Measurements from ENCODE around the gene TRAP1. TPM values are rescaled to one million over a fixed set of nuclear protein-coding genes. Genes with fewer than 3 reads are reported as not detected.
"Not testable (repeated sequence)": the region's sequence is repeated elsewhere in the genome, so short reads cannot be mapped to it uniquely, and the experiment has no call there.

TRAP1 gene
- total RNA-seq, 1 donor from 2014 or later: 104 TPM

DNA sequence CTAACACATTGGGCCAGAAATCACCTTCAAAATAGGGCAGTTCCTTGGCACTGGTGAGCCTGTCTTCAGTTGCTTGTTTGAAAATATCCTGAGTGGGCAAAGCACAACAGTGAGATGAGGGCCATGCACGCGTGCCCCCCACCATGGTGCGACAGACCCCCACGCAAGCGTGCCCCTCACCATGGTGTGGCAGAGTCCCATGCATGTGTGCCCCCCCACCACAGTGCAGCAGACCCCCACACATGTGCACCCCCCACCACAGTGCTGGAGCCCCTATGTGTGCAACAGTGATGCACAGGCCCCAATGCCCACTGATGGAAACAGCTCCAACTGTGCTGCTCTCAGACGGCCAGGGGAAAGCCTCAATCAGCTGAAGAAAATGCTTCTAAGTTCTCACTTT, 18.8 kb upstream of the TRAP1 start:
- DNase-seq (ENCODE audit: low read depth in 2 of 2): no peak

DNA sequence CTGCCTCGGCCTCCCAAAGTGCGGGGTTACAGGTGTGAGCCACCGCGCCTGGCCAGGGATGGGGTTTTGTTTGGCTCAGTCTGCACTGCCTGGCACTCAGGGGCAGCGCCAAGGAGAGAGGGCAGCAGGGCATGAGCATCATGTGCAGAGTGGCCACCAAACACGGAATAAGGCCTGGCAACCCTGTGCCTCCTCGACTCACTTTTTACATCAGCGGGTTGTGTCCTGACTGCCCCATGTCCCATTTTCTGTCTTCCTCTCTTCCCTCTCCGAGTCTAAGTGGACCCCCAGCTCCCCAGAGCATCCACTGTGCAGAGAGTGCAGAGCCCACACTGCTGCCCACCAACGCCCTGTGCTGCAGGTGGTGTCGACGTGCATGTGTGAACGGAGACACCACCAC, 18.2 kb upstream of the TRAP1 start:
- no peak for DNase-seq (ENCODE audit: low read depth in 2 of 2)

DNA sequence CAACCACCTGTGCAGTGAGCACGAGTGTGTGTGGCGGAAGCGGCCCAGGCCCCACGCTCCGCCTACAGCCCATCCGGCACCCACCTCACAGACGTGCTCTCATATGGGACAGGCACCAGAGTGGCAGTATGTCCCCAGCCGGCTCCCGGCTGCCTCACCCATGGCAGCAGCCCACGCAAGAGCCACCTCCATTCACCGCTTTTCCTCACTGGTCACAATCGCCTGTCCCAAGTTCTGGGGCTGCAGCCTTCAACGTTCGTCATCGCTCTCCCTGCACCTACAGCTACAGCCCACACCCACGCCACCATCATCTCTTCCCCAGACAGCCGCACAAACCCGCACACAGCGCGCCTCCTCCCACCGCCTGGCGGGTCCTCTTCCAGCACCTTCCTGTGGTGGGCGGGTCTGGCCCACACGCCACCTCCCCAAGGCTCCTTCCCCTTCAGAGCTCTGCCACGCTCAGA, 17.5 kb upstream of the TRAP1 start:
- DNase-seq (ENCODE audit: low read depth in 2 of 2): no peak

DNA sequence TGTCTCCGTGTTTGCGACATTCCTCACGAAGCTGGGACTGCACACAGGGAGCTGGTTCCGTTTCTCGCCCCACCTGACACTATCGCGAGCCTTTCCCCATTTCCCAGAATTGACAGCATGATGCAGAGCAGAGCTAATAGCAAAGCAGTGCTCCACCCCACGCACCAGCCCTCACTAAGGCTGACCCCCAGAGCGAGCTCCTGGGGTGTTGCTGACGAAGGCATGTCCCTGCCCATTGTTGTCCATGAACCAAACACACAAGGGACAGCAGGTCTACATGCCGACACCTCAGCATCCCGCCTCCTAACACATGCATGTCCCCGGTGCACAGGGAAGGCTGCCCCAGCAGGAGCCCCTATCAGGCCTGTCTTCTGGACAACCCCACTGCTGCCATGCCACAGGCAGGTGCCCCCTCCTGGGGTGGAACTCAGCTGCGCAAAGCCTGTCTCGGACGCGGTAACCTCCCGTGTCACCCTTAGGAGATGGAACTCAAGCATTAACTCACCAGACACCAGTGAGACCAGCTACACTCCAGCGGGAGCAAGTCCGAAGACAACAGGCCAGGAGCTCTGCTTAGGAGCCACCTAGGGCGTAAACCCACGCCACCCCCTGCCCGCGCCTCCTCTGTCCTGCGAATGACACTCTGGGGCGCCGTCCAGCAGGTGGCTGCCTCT, 16.9 kb upstream of the TRAP1 start:
- no peak for DNase-seq (ENCODE audit: low read depth in 2 of 2)

DNA sequence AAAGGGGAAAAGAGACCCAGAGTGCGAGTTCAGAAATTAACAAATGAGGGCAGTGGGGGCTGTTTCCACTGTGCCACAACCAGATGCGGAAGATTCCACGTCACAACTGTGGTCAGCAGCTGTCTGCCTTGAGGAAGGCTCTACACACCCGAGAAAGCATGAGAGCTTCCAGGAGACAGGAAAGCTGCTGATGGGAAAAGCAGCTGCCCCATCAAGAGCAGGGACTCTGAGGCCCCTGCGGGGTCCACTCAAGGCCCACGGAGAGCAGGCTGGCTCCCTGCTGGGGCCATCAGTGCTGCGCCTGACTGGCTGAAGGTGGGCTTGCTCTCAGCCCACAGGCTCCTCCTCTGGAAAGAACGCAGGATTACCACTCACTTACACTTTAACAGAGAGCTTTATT, 14.8 kb upstream of the TRAP1 start:
- DNase-seq (ENCODE audit: low read depth in 2 of 2): no peak

DNA sequence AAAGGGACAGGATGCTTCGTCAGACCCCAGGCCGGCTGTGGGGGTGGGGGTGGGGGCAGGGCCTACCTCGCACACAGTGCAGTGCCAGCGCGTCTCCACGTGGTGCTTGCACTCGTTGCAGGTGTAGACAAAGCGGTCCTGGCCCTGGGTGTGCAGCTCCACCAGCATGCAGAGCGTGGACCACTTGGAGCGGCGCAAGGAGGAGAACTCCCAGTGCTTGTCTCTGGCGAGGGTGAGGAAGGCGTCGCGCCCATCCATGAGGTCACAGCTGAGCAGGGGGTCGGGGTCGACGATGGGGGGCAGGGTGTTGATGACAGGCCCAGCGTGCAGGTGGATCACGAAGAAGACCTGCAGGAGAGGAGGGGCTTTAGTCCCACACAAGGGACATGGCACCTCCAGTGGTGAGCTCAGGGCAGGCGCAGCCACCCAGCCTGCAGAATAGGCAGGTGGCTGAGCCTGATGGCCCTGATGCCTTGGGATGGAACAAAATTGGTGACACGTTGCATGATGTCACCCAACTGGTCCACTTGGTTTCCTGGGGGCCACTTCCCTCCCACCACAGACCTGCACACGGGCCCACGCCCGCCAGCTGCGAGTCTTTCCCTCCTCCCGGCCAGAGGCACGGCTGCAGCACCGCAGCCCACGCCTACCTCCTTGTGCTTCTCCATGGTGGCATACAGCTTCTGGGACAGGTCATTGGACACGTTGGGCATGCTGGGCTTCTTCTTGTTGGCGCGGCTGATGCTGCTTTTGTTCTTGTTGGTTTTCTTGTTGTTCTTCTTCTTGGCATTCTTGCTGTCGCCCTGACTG, 14.0 kb upstream of the TRAP1 start:
- no peak for DNase-seq (ENCODE audit: low read depth in 2 of 2)

DNA sequence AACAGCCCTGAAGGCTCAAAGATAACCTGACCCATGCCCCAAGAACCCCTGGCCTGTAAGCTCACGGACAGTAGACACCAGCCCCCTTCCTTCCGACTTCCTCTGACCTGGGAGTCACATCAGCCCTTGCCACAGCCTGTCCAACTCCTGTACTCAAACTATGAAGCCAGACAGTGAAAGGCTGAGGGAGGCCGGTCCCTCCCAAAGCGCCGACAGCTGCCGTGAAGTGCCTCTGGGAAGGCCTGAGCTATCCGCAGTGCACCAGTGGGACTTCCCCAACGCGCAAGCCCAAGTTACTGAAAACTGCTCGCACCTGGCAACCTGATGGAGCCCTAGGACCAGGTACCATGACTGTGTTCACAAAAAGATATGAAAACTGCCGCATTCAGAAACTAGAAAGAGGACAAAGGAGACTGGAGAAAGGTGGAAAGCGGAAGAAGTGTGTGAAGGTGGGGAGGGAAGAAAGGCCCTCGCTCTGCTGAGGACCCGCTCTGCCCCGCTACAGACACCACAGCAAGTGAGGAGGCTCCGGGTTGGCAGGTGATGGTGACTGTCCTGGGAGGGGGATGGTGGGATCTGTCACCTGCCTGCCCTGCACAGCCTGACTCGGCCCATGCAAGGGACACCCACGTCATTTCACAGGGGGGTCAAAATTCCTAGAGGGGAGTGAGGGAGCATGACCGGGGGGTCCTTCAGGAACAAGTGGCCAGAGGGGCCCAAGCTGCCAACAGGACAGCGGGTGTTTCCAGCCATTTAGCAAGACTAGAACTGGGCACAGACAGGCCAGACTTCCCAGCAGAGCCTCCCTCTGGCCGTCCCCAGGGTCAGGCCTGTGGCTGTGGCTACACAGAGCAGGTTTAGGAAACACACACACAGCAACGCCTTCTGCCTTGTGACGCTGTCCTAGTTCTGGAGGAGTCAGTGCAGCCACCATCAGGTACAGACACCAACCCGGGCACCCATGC, 13.1 kb upstream of the TRAP1 start:
- no peak for DNase-seq (ENCODE audit: low read depth in 2 of 2)

DNA sequence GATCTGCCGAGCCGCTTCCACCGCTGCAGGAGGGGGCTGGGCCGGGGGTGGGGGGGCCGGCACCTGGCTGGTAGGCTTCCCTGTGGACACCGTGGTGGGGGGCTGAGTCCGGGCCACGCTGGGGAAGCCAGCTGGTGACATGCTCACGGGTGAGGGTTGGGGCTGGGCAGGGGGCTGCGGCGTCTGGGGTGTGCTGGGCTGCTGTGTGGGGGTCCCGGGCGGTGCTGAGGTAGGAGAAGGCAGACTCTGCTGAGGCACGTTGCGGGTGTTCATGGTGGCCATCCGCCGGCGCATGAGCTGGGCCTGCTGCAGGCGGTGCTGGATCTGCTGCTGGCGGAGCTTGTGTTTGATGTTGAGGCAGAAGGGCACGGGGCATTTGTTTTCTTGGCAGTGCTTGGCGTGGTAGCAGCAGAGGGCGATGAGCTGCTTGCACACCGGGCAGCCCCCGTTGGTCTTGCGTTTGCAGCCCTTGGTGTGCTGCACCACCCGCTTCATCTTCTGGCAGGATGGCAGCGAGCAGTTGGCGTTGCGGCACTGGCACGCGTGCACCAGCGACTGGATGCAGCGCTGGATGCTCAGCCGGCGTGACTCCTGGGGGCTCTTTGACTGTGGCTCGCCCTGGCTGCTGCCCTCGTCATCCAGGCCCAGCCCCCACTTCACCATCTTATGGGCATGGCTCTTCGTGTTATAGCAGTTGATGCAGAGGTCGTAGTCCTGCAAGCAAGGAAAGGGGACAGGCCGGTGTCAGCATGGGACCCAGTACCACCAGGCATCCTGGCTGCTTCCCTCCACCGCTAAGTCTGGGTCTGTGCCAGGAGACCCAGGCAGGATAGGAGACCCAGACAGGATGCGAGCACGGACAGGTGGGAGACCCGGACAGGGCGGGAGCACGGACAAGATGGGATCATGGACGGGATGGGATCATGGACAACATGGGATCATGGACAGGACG, 12.1 kb upstream of the TRAP1 start:
- DNase-seq (ENCODE audit: low read depth in 2 of 2): no peak

DNA sequence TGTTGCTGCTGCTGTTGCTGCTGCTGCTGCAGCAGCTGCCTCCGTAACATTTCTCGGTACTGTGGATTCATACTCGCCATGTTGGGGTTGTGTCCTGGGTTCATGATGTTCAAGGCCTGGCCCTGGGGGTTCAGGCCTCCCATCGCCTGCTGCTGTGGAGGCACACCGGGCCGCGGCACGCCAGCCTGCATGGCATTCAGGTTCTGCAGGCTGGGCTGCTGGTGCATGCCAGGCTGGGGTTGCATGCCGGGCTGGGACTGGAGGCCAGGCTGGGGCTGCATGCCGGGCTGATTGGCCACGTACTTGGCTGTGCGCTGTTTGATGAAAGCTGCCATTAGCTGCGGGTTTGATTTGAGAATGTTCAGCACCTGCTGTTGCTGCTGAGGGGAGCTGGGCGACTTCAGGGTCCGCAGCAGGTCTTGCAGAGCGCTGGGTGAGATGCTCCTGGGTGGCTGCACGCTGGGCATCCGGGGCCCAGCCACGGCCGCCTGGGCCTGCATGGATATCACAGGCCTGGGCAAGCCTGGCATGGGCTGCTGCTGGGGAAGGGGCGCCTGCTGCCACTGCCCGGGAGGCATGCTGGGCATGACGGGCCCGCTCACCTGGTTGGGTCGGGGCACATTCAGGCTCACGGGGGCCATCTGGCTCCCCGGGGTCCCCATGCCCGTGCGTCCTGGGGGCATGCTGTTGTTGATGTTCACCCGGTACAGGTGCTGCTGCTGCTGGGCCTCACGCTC, 11.3 kb upstream of the TRAP1 start:
- no peak for DNase-seq (ENCODE audit: low read depth in 2 of 2)

DNA sequence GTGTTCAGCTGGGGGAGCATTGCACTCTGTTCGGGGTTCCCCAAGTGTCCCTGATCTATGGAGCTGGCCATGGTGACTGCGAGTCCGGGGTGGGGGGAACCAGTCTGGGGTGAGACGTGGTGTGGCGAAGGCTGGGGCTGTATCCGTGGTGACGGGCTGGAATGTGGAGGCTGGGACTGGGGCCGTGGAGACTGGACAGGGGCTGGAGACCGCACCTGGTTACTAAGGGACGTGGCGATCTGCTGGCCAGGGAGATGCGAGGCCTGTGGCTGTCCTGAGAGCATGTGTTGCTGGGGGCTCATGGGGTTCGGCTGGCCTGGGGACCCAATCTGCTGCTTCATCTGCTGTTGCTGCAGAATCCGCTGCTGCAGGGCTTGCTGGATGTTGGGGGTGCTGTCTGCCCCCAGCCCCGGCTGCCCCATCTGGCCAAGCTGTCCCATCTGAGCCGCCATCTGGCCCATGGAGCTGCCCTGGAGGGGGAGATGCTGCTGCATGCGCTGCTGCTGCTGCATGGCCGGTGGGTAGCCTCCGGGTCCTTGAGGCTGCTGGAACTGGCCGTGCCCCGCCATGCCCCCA, 10.6 kb upstream of the TRAP1 start:
- no peak for DNase-seq (ENCODE audit: low read depth in 2 of 2)

DNA sequence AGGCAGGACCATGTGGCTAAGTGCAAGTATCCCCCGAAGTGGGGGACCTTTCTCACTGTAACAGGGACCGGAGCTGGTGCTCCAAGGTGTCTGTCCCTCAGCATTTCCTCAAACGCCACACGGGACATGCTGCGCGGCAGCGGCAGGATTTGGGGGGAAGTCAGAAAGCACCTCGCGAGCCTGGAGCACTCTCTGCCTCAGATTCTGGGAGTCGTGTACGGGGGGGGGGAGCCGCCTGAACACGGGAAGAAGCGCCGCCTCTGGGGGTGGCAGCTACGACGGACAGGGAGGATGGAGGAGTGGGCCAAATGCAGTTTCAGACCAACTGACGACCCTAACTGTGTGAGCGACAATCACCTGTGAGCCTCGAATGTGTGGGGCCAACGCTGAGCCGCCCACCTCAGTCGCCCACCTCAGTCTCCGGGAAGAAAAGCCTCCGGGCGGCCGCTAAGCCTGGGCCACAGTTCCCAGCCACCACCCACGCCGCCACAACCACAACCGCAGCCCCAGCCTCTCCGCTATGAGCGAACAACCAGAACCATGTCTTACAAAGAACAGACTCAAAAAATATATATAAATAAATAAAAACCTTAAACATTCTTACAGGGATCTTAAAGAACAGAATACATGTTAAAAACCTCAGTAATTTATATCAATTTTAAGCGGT, 8.8 kb upstream of the TRAP1 start:
- DNase-seq (ENCODE audit: low read depth in 2 of 2): no peak

DNA sequence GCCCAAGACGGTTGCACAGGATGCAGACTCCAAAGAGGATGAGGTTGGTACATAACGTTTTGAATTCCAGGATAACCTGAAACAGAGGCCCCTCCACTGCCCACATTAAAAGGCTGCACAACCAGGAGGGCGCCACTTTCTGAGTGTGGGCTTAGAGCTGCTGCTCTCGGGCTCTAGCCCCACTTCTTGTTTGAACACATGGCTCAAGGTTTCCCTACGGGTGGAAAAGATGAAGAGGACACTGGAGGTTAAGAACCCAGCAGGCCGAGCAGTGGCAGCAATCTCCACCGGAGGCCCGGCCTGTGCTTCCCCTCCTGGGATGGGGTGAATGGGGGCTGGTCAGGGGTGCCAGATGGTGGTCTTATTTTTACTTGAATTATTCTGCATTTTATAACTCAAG, 8.0 kb upstream of the TRAP1 start:
- no peak for DNase-seq (ENCODE audit: low read depth in 2 of 2)

DNA sequence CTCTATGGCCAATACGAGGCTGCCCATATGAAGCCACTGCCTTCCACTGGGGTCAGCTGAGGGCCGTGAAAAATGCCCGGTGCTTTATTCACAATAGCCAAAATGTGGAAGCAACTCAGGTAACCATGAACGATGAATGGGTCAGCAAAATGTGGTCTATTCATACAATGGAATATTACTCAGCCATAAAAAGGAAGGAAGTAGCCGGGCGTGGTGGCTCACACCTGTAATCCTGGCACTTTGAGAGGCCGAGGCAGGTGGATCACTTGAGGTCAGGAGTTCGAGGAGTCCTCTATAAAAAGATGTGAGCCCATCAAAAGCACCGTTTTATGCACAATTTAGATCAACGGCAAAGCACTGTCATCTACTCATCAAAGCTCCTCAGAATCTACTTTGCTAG, 5.2 kb upstream of the TRAP1 start:
- no peak for DNase-seq (ENCODE audit: low read depth in 2 of 2)

DNA sequence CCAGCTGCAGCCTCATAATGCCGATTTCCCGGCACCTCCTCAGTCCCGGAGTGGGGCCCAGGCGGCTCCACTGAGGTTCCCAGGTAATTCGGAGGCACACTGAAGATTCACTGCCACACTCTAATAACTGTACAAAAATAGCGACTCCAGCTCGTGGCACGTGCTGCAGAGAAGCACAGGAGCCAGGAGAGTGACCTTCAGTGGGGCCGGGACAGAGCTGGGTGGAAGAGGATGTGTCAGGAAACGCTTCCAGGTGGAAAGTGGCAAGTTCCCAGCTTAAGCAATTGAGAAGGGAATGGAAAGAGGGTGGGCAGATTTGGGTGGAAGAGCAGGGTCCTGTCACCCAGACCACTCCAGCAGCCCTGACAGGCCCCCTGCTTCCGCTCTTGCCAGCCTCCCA, 3.1 kb upstream of the TRAP1 start:
- no peak for DNase-seq (ENCODE audit: low read depth in 2 of 2)

DNA sequence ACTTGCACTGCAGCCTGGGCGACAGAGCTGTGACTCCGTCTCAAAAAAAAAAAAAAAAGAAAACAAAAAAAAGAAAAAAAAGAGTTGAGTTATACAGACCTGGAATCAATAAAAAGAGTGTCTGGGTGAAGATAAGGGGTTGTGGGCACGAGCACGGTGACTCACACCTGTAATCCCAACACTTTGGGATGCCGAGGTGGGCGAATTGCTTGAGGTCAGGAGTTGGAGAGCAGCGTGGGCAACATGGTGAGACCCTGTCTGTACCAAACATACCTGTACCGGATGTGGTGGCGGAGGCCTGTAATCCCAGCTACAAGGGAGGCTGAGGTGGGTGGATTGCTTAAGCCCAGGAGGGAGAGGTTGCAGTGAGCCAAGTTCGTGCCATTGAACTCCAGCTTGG, 1.3 kb upstream of the TRAP1 start:
- no peak for DNase-seq (ENCODE audit: low read depth in 2 of 2)

DNA sequence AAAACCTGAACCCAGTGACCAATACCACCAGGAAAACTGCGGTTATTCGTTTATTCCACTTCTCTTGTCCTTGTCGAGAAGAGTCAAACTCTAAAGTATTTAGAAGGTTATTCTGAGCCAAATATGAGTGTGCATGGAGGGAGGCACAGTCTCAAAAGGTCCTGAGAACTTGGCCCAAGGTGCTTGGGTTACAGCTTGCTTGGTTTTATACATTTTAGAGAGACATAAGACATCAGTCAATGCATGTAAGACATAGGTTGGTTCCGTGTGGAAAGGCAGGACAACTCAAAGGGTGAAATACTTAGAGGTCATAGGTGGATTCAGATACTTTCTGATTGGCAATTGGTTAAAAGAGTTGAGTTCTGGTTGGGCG, 681 bp upstream of the TRAP1 start:
- no peak for DNase-seq (ENCODE audit: low read depth in 2 of 2)

DNA sequence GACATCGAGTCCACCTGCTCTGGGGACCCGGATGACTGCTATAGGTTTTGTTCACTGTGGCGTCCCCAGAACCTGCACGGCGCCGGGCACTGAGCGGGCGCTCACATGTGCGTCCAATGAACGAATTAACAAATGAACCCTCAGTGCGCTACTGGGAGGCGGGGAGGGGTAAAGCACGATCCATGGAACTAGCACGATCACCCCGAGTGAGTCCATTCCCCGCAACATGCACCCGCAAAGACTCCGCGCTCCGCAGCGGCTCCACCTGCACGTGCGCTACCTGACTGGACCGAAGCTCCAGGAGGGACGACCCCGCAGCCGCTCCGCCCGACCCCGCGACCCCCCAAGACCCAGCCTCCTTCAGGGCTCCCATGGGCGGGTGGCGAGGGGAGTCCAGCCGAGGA, 491 bp downstream of the TRAP1 start:
- DNase-seq (ENCODE audit: low read depth in 2 of 2): peak in 1 of 2 donors; percentile 44

DNA sequence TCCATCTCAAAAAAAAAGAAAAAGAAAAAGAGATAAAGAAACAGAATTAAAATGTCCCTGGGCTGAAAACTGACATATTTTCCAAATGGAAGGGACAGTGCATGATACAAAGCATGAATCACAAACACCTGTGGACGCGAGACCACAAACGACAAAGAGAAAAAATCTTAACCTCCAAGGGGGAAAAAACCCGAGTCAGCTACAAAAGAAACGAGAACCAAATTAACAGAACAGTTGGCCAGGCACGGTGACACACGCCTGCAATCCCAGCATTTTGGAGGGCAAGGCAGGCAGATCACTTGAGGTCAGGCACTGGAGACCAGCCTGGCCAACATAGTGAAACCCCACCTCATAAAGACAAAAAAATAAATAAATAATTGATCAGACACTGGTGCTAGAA, 1.9 kb downstream of the TRAP1 start:
- DNase-seq (ENCODE audit: low read depth in 2 of 2): no peak

DNA sequence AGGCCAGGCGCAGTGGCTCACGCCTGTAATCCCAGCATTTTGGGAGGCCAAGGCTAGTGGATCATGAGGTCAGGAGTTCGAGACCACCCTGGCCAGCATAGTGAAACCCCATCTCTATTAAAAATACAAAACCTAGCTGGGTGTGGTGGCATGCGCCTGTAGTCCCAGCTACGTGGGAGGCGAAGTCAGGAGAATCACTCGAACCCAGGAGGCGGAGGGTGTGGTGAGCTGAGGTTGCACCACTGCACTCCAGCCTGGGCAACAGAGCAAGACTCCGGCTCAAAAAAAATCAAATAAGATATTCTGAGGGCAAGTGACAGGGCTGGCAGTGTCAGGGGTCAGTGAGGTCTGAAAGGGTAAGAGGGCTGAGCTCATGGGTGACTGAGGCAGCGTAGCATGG, 2.9 kb downstream of the TRAP1 start:
- DNase-seq (ENCODE audit: low read depth in 2 of 2): not testable (repeated sequence)
